ENCODE results near the gene PIK3R3. TPM values are rescaled to one million over a fixed set of nuclear protein-coding genes. Genes with fewer than 3 reads are reported as not detected.
A peak's percentile ranks its signal among the peaks of the same experiment; 100 is the strongest.

Gene PIK3R3
- total RNA-seq, 4 donors from 2014 or later, result 3.0 to 5.9 (median 4.7) TPM

DNA sequence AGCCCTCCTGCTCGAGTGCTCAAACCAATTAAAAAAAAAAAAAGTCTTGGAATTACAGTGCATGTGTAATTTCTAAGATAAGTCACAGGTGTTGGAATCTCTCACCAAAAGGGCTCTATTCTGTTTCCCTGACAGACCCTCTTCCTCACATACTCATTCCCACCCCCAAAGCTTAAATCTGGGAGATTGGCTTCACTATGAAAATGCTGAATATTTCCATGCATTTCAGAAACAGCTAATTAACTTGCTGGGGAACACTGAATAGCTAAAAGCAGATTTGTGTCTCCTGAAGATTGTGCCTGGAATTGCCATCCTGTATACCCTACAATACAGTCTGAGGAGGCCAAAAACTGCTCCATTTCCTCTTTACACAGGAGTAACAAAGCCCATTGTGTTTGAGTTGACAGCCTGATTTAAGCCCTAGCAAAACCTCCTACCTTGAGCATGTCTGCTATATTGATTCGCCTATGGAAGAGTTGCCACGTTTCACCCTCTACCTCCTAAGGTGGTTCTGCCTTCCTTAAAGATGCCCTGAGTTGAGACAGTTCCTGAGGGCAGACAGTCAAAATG, 1.4 kb upstream of the PIK3R3 start:
- TF ChIP-seq, protein P1, sequence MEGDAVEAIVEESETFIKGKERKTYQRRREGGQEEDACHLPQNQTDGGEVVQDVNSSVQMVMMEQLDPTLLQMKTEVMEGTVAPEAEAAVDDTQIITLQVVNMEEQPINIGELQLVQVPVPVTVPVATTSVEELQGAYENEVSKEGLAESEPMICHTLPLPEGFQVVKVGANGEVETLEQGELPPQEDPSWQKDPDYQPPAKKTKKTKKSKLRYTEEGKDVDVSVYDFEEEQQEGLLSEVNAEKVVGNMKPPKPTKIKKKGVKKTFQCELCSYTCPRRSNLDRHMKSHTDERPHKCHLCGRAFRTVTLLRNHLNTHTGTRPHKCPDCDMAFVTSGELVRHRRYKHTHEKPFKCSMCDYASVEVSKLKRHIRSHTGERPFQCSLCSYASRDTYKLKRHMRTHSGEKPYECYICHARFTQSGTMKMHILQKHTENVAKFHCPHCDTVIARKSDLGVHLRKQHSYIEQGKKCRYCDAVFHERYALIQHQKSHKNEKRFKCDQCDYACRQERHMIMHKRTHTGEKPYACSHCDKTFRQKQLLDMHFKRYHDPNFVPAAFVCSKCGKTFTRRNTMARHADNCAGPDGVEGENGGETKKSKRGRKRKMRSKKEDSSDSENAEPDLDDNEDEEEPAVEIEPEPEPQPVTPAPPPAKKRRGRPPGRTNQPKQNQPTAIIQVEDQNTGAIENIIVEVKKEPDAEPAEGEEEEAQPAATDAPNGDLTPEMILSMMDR (IDR thresholded peaks at IDR 0.05), result no peak
- TF ChIP-seq POLR2AphosphoS5 (IDR thresholded peaks at IDR 0.05) (no peak), EP300 (IDR thresholded peaks at IDR 0.05; ENCODE audit: low read depth) (no peak), POLR2A (IDR thresholded peaks at IDR 0.05) (no peak)
- WGBS, 2 donors (ENCODE audit: low coverage in 1 of 2), result 61% methylated on average over 3 of the region's 3 CpGs; no CpG with 5 or more reads in 1 of the 2 donors
- in situ Hi-C loops (cut with MboI; ENCODE audit: low pct_ligation_motif_present in 1 of 4, low pct_unique_long_range_greater_than_20kb in 1 of 4, low sequenced_read_pairs in 3 of 4), result no loop called here

DNA sequence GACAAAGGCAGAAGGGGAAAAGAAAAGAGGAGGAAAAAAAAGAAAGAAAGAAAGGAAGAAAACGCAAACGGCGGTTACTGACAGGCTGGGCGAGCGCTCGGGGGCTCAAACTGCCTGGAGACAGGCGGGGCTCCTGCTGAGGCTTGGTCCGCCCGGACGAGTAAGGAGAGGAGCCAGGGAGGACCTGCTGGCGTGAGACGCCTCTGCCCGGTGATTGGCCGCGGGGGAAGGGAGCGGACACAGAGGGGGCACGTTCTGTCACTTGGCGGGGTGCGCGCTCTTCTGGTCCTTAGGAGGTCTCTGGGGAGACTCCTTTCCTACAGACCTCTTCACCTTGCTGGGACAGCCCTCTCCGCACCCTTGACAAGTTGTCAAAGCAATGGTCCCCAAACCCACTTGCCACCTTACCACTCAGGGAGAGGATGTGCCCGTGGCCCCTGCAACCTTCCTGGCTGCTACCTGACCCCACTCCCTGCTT, 791 bp upstream of the PIK3R3 start:
- in situ Hi-C loops (cut with MboI; ENCODE audit: low pct_ligation_motif_present in 1 of 4, low pct_unique_long_range_greater_than_20kb in 1 of 4, low sequenced_read_pairs in 3 of 4), result no loop called here
- Histone ChIP-seq H3K9me3 (no peaks in the 10 kb centered on the region), H3K27me3 (peaks cover 27% of the 10 kb centered on the region), H3K4me1 (peaks cover 6 to 42% (median 21%) of the 10 kb centered on the region in 4 donors), H3K4me3 (peak overlapping the region; percentile 45 to 82 (median 54)), H3K36me3 (no peaks in the 10 kb centered on the region), H3K27ac (peak overlapping the region; percentile 88 to 95 (median 90))
- 0 to 3% methylated on average over 5 to 22 of the region's 22 CpGs for WGBS, 2 donors (ENCODE audit: low coverage in 1 of 2)
- intact Hi-C loops (cut with DNase I; ENCODE audit: low total_unique reads), result no loop called here
- TF ChIP-seq EP300 (IDR thresholded peaks at IDR 0.05; ENCODE audit: low read depth) (no peak), POLR2AphosphoS5 (IDR thresholded peaks at IDR 0.05) (no peak), POLR2A (IDR thresholded peaks at IDR 0.05) (no peak)
- TF ChIP-seq, protein P1 (IDR thresholded peaks at IDR 0.05), result no peak
- no peak for DNase-seq

More for the DNA sequence above, 1.4 kb upstream of the PIK3R3 start:
- peaks cover 27% of the 10 kb centered on the region for H3K27me3 ChIP-seq
- no peak for DNase-seq
- H3K4me1 ChIP-seq, result peaks cover 6 to 42% (median 21%) of the 10 kb centered on the region in 4 donors
- H3K27ac ChIP-seq, result peak overlapping the region; percentile 88 to 95 (median 90)
- H3K9me3 ChIP-seq, result no peaks in the 10 kb centered on the region
- intact Hi-C loops (cut with DNase I; ENCODE audit: low total_unique reads), result no loop called here
- H3K36me3 ChIP-seq, result no peaks in the 10 kb centered on the region
- H3K4me3 ChIP-seq, result peak overlapping the region in 2 of 4 donors; percentile 53 to 82

- peak in 1 of 3 donors; percentile 18 for TF ChIP-seq POLR2AphosphoS5 (IDR thresholded peaks at IDR 0.05)
- TF ChIP-seq, protein P1 (IDR thresholded peaks at IDR 0.05), result no peak
- Histone ChIP-seq H3K9me3 (no peaks in the 10 kb centered on the region), H3K27me3 (peaks cover 27% of the 10 kb centered on the region), H3K4me3 (peak overlapping the region; percentile 45 to 87 (median 68)), H3K4me1 (peaks cover 6 to 42% (median 21%) of the 10 kb centered on the region in 4 donors), H3K27ac (peak overlapping the region; percentile 88 to 95 (median 90)), H3K36me3 (no peaks in the 10 kb centered on the region)
- peak; percentile 46 for DNase-seq
- in situ Hi-C loops (cut with MboI; ENCODE audit: low pct_ligation_motif_present in 1 of 4, low pct_unique_long_range_greater_than_20kb in 1 of 4, low sequenced_read_pairs in 3 of 4), result no loop called here
- 0 to 4% methylated on average over 15 to 38 of the region's 38 CpGs for WGBS, 2 donors (ENCODE audit: low coverage in 1 of 2)
- intact Hi-C loops (cut with DNase I; ENCODE audit: low total_unique reads), result no loop called here
These were observed 509 bp downstream of the PIK3R3 start for GRCh38 chr1:46131712-46132528.

- Histone ChIP-seq H3K4me1 (peaks cover 6 to 42% (median 21%) of the 10 kb centered on the region in 4 donors), H3K27ac (peak overlapping the region; percentile 88 to 95 (median 90))
- WGBS, 2 donors (ENCODE audit: low coverage in 1 of 2), result 5 to 9% methylated on average over 10 of the region's 10 CpGs
These were observed 1.3 kb downstream of the PIK3R3 start for GRCh38 chr1:46131093-46131492.

More at GRCh38 chr1:46131093-46131492, 1.3 kb downstream of the PIK3R3 start:
- H3K27me3 ChIP-seq, result peaks cover 27% of the 10 kb centered on the region
- TF ChIP-seq POLR2A (IDR thresholded peaks at IDR 0.05) (no peak), POLR2AphosphoS5 (IDR thresholded peaks at IDR 0.05) (no peak), EP300 (IDR thresholded peaks at IDR 0.05; ENCODE audit: low read depth) (no peak)
- TF ChIP-seq, protein P1 (IDR thresholded peaks at IDR 0.05), result no peak
- intact Hi-C loops (cut with DNase I; ENCODE audit: low total_unique reads), result no loop called here
- no peaks in the 10 kb centered on the region for H3K9me3 ChIP-seq
- H3K36me3 ChIP-seq, result no peaks in the 10 kb centered on the region
- DNase-seq, result no peak
- in situ Hi-C loops (cut with MboI; ENCODE audit: low pct_ligation_motif_present in 1 of 4, low pct_unique_long_range_greater_than_20kb in 1 of 4, low sequenced_read_pairs in 3 of 4), result no loop called here
- H3K4me3 ChIP-seq, result peak overlapping the region; percentile 45 to 87 (median 68)
